Activated T-cell treated with anti-CD3 and anti-CD28 coated beads, Interleukin-2, amount 50 U/mL, for 24 hours (primary cell): ENCODE results near the gene CRACR2B.

Experiments
- DNase-seq: peaks from one replicate; pipeline ENCODE4 v3.0.0-alpha.2; 2020
- H3K27ac Mint-ChIP-seq: 2 replicates; pipeline ENCODE4 v1.8.0; 2020; ENCODE audit warnings: mild to moderate bottlenecking, mixed read lengths
- H3K27me3 Mint-ChIP-seq: 2 replicates; pipeline ENCODE4 v1.8.0; 2020; ENCODE audit warnings: mixed read lengths
- H3K36me3 Mint-ChIP-seq: 2 replicates; pipeline ENCODE4 v1.8.0; 2020; ENCODE audit warnings: low read depth, mixed read lengths
- H3K4me1 Mint-ChIP-seq: 2 replicates; pipeline ENCODE4 v1.8.0; 2020; ENCODE audit warnings: low read depth, mixed read lengths
- H3K4me3 Mint-ChIP-seq: 2 replicates; pipeline ENCODE4 v1.8.0; 2020; ENCODE audit warnings: mild to moderate bottlenecking, moderate library complexity, mixed read lengths
- H3K9me3 Mint-ChIP-seq: 2 replicates; pipeline ENCODE4 v1.8.0; 2020; ENCODE audit warnings: mixed read lengths

Gene CRACR2B

GRCh38 chr11:863910-864827, 36.5 kb downstream of the CRACR2B start:
- peaks cover 13% of the 10 kb centered on the region for H3K36me3 Mint-ChIP-seq
- no peak overlapping the region for H3K27ac Mint-ChIP-seq
- H3K9me3 Mint-ChIP-seq, result no peaks in the 10 kb centered on the region
- DNase-seq, result no peak
- H3K27me3 Mint-ChIP-seq, result no peaks in the 10 kb centered on the region
- no peak overlapping the region for H3K4me3 Mint-ChIP-seq
- no peaks in the 10 kb centered on the region for H3K4me1 Mint-ChIP-seq

- H3K9me3 Mint-ChIP-seq, result no peaks in the 10 kb centered on the region
- no peak overlapping the region for H3K4me3 Mint-ChIP-seq
- peaks cover 17% of the 10 kb centered on the region for H3K36me3 Mint-ChIP-seq
- H3K27ac Mint-ChIP-seq, result no peak overlapping the region
- DNase-seq, result no peak
- no peaks in the 10 kb centered on the region for H3K27me3 Mint-ChIP-seq
- H3K4me1 Mint-ChIP-seq, result no peaks in the 10 kb centered on the region
Observed at GRCh38 chr11:864898-865297, 37.2 kb downstream of the CRACR2B start.

- H3K4me1 Mint-ChIP-seq, result no peaks in the 10 kb centered on the region
- no peak overlapping the region for H3K4me3 Mint-ChIP-seq
- no peak for DNase-seq
- peaks cover 17% of the 10 kb centered on the region for H3K36me3 Mint-ChIP-seq
- H3K27ac Mint-ChIP-seq, result no peak overlapping the region
- H3K27me3 Mint-ChIP-seq, result no peaks in the 10 kb centered on the region
- no peaks in the 10 kb centered on the region for H3K9me3 Mint-ChIP-seq
Observed at GRCh38 chr11:865462-866430, 38.0 kb downstream of the CRACR2B start.

DNA sequence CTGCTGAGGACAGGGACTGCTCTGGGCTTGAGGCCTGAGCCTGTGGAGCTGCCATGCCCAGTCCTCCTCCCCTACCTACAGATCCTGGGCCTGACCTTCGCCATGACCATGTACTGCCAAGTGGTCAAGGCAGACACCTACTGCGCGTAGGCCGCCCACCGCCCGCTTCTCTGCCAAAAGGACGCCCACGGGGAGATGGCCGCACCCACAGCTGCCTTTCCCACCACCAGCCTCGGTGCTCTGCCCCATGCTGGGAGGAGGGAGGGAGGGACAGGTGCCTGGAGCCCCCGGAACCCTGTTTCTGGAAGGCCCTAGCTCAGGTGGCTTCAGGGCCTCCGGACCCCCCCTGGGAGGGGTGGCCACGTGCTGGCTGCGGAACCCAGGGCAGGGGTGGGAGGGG, 38.8 kb downstream of the CRACR2B start:
- Mint-ChIP-seq H3K4me1 (no peaks in the 10 kb centered on the region), H3K27ac (no peak overlapping the region), H3K9me3 (no peaks in the 10 kb centered on the region), H3K36me3 (peaks cover 17% of the 10 kb centered on the region), H3K27me3 (no peaks in the 10 kb centered on the region), H3K4me3 (no peak overlapping the region)
- DNase-seq, result no peak

GRCh38 chr11:867856-868358, 40.2 kb downstream of the CRACR2B start:
- no peaks in the 10 kb centered on the region for H3K4me1 Mint-ChIP-seq
- peaks cover 25% of the 10 kb centered on the region for H3K36me3 Mint-ChIP-seq
- no peaks in the 10 kb centered on the region for H3K27me3 Mint-ChIP-seq
- no peak overlapping the region for H3K4me3 Mint-ChIP-seq
- no peak for DNase-seq
- H3K9me3 Mint-ChIP-seq, result no peaks in the 10 kb centered on the region
- peak overlapping the region; percentile 12 for H3K27ac Mint-ChIP-seq

- H3K27ac Mint-ChIP-seq, result peak overlapping the region; percentile 12
- no peaks in the 10 kb centered on the region for H3K4me1 Mint-ChIP-seq
- no peaks in the 10 kb centered on the region for H3K27me3 Mint-ChIP-seq
Observed at GRCh38 chr11:868394-868793, 40.7 kb downstream of the CRACR2B start.

GRCh38 chr11:868802-869201, 41.1 kb downstream of the CRACR2B start:
- no peaks in the 10 kb centered on the region for H3K27me3 Mint-ChIP-seq
- no peak overlapping the region for H3K4me3 Mint-ChIP-seq
- H3K27ac Mint-ChIP-seq, result no peak overlapping the region
- H3K36me3 Mint-ChIP-seq, result peaks cover 33% of the 10 kb centered on the region
- DNase-seq, result no peak
- no peaks in the 10 kb centered on the region for H3K9me3 Mint-ChIP-seq
- no peaks in the 10 kb centered on the region for H3K4me1 Mint-ChIP-seq

More at GRCh38 chr11:868394-868793, 40.7 kb downstream of the CRACR2B start:
- Mint-ChIP-seq H3K4me3 (no peak overlapping the region), H3K36me3 (peaks cover 29% of the 10 kb centered on the region), H3K9me3 (no peaks in the 10 kb centered on the region)
- no peak for DNase-seq

DNA sequence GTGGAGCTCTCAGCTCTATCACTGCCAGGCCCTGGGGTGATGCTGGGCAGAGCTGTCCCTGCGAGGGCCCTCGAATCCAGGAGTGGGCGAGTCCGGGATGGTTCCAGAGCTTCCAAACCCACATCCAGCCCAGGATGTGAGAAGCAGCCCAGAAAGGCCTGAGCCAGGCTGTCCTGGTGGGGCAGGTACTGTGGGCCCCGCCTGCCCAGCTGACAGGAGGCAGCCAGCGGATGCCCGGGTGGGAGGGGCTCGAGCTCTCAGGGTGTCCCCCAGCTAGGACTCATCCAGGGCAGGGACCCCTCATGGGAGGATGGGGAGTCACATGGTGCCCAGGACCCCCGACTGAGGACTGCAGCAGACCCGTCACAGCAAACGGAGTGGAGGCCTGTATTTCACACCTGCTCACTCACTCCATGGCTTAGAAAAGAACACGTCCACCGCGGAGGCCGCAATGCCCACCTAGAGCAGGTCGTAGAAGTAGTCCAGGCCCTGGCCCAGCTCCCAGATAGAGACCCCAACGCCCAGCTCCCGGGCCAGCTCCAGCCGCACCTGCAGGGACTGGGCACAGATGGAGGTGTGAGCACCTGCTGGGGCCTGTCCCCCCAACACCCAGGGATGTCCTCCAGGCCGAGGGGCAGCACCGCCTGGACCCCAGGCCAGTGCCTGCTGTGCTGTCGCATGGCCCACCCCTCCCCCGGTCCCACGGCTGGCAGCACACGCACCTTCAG, 41.8 kb downstream of the CRACR2B start:
- Mint-ChIP-seq H3K4me3 (no peak overlapping the region), H3K36me3 (peaks cover 37% of the 10 kb centered on the region), H3K9me3 (no peaks in the 10 kb centered on the region), H3K4me1 (no peaks in the 10 kb centered on the region), H3K27ac (no peak overlapping the region), H3K27me3 (no peaks in the 10 kb centered on the region)
- DNase-seq, result no peak

DNA sequence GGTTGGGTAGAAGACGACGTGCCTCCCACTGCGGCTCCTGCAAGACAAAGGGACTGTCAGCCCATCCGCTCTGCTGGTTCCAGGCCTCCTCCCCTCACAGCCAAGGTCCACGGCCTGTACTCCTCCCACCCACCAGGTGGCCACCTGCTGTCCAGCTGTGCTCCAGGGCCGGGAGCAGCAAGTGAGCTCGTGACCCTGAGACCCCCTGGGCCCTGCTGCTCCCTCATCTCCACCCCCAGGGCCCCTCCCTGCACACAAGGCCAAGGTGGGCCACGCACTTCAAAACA, 42.4 kb downstream of the CRACR2B start:
- H3K9me3 Mint-ChIP-seq, result no peaks in the 10 kb centered on the region
- peaks cover 40% of the 10 kb centered on the region for H3K36me3 Mint-ChIP-seq
- no peak overlapping the region for H3K27ac Mint-ChIP-seq
- no peaks in the 10 kb centered on the region for H3K27me3 Mint-ChIP-seq
- no peaks in the 10 kb centered on the region for H3K4me1 Mint-ChIP-seq
- no peak overlapping the region for H3K4me3 Mint-ChIP-seq
- no peak for DNase-seq

- no peaks in the 10 kb centered on the region for H3K9me3 Mint-ChIP-seq
- no peaks in the 10 kb centered on the region for H3K27me3 Mint-ChIP-seq
- no peaks in the 10 kb centered on the region for H3K4me1 Mint-ChIP-seq
- DNase-seq, result no peak
- H3K27ac Mint-ChIP-seq, result no peak overlapping the region
- no peak overlapping the region for H3K4me3 Mint-ChIP-seq
- peaks cover 44% of the 10 kb centered on the region for H3K36me3 Mint-ChIP-seq
Observed at GRCh38 chr11:870418-870817, 42.7 kb downstream of the CRACR2B start.

DNA sequence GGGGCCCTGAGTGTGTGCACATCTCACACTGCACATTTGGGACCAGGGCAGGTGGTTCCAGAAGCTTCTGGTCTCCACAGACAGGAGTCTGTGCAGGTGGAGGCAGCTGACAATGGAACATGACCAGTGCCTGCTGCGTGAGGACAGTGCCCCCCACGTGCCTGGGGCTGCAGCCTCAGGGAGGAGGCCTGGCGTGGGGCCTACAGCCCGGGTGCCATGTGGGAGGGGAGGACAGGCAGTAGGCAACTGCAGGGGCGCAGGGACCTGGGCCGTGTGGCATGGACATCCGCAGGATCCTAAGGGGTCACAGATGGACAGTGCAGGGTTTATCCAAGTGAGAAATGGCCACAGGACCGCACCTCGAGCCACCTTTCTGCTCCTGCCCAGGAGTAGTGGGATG, 43.8 kb downstream of the CRACR2B start:
- no peaks in the 10 kb centered on the region for H3K4me1 Mint-ChIP-seq
- H3K9me3 Mint-ChIP-seq, result no peaks in the 10 kb centered on the region
- no peak overlapping the region for H3K27ac Mint-ChIP-seq
- no peak overlapping the region for H3K4me3 Mint-ChIP-seq
- no peak for DNase-seq
- H3K36me3 Mint-ChIP-seq, result peaks cover 50% of the 10 kb centered on the region
- H3K27me3 Mint-ChIP-seq, result no peaks in the 10 kb centered on the region

DNA sequence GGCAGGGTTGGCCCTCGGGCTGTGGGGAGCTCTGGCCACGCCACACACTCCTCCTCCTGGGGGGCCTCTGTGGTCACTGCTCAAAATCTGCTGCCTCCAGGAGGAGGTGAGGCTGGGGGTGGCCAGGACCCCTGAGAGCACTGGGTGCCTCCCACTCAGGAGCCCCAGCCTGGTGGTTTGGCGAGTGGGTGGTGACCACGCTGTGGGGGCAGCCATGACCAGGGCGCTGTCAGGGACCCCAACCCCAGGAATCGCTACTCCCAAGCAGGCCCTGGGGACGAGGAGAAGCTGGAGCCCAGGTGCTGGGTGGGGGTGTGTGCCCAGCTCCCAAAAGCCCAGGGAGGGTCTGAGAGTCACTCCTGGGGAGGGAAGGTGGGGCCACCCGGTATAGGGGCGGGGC, 45.1 kb downstream of the CRACR2B start:
- H3K27me3 Mint-ChIP-seq, result no peaks in the 10 kb centered on the region
- H3K27ac Mint-ChIP-seq, result no peak overlapping the region
- DNase-seq, result no peak
- no peaks in the 10 kb centered on the region for H3K9me3 Mint-ChIP-seq
- no peaks in the 10 kb centered on the region for H3K4me1 Mint-ChIP-seq
- H3K36me3 Mint-ChIP-seq, result peaks cover 56% of the 10 kb centered on the region
- H3K4me3 Mint-ChIP-seq, result no peak overlapping the region

DNA sequence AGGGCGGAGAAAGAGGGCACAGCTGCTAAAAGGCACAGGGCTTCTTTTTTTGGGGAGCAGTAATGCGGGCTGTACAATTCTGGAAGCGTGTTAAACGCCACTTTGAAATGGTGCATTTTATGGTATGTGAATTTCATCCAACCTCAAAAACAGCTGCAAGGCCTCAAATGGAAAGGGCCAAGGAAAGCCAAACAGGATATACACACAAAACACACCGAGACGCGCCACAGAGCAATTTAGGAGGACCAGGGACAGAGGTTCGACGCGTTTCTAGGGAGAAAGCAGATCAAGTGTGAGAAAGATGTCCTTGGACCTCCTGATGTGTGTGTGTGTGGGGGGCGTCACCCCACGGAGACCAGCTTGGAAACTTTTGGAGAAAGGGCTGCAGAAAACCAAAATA, 46.0 kb downstream of the CRACR2B start:
- H3K36me3 Mint-ChIP-seq, result peaks cover 55% of the 10 kb centered on the region
- H3K4me1 Mint-ChIP-seq, result no peaks in the 10 kb centered on the region
- H3K27ac Mint-ChIP-seq, result no peak overlapping the region
- H3K9me3 Mint-ChIP-seq, result no peaks in the 10 kb centered on the region
- H3K4me3 Mint-ChIP-seq, result no peak overlapping the region
- H3K27me3 Mint-ChIP-seq, result no peaks in the 10 kb centered on the region
- no peak for DNase-seq

DNA sequence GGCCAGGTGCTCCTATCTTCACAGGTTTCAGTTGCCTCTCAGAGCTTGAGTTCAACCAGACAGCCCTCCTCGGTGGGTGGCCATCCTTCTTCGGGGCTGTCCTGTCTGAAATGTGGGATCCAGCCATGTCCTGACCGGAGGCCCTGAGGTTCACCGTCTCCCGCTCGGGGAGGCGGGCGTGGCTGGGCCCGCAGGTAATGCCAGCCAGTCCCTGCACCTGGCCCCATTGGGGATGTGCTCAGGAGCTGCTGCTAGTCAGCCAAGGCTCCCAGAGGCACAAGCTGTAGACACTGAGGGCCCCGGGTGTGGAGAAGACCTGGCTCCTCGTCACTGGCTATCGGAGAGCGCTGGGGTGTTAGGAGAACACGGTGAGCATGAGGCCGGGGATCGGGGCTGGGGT, 47.5 kb downstream of the CRACR2B start:
- peak overlapping the region; percentile 5 for H3K27ac Mint-ChIP-seq
- no peak for DNase-seq
- H3K27me3 Mint-ChIP-seq, result no peaks in the 10 kb centered on the region
- H3K9me3 Mint-ChIP-seq, result no peaks in the 10 kb centered on the region
- H3K4me3 Mint-ChIP-seq, result no peak overlapping the region
- H3K36me3 Mint-ChIP-seq, result peaks cover 62% of the 10 kb centered on the region
- no peaks in the 10 kb centered on the region for H3K4me1 Mint-ChIP-seq
